ENCODE results near the gene EPS8L2. TPM values are rescaled to one million over a fixed set of nuclear protein-coding genes. Genes with fewer than 3 reads are reported as not detected.
A peak's percentile ranks its signal among the peaks of the same experiment; 100 is the strongest.

Gene EPS8L2
- total RNA-seq, 4 donors from 2014 or later, result 107 to 193 (median 140) TPM

DNA sequence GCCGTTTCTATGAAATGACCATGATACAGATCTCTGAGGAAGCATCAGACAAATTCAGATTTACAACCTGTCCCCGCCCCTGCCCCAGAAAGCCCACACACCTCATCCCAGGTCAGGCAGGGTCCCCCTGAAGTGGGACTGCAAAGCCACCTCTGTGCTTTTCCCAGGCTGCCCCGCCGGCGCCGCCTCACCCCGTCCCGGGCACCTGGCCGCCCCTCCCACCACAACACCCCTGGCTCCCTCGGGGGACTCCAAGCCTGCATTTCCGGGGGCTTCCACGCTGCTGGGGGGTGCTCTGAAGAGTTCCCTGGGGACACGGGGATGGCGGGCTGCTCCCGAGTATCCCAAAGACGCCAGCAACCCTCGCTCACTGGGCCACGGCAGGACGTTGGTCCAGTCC is 45.8 kb upstream of the EPS8L2 start:
- Histone ChIP-seq H3K9me3 (no peaks in the 10 kb centered on the region), H3K36me3 (peaks cover 34% of the 10 kb centered on the region), H3K27me3 (no peaks in the 10 kb centered on the region), H3K27ac (no peak overlapping the region), H3K4me3 (no peak overlapping the region), H3K4me1 (peaks cover 15% of the 10 kb centered on the region)
- 80% methylated on average over 7 of the region's 19 CpGs for WGBS
- TF ChIP-seq CTCF (IDR thresholded peaks at IDR 0.05) (no peak), EP300 (IDR thresholded peaks at IDR 0.05) (no peak), POLR2AphosphoS5 (IDR thresholded peaks at IDR 0.05) (no peak), POLR2A (IDR thresholded peaks at IDR 0.05) (no peak)
- DNase-seq (ENCODE audit: low spot score in 2 of 2), result no peak

DNA sequence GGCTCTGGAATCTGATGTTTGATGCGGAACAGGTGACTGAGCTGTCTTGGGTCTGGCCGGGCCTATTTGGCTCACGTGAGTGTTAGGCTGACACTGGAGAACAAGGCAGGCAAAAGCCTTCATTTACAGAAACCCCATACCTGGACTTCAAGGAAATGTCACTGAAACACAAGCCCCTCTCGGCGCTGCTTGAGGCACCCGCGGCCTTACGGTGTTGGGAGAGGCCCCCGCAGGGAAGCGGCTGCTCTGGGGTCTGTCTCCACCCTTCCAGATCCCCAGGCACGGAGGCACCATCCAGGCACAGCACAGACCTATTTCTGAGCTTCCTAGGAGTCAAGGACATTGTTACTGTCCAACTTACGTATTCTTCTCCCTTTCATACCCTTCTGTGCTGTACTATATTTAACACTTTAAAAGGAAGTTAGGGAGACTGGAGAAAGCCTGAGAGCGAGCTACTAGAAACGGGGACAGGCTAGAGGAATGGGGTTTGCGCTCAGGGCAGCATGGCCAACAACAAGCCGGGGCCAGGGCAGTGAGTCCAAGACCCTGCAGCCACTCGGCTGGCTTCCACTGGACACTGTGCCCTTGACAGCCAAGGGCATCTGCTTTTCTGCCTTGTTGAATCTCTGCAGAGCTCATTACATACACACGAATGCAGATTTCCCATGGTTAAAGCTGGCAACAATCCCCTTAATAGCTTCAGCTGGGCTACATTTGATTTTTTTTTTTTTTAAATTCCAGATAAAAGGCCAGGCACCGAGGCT is 45.2 kb upstream of the EPS8L2 start:
- Histone ChIP-seq H3K27me3 (no peaks in the 10 kb centered on the region), H3K4me3 (no peak overlapping the region), H3K36me3 (peaks cover 28% of the 10 kb centered on the region), H3K4me1 (peaks cover 20% of the 10 kb centered on the region), H3K9me3 (no peaks in the 10 kb centered on the region), H3K27ac (no peak overlapping the region)
- no peak for DNase-seq (ENCODE audit: low spot score in 2 of 2)
- 90% methylated on average over 16 of the region's 19 CpGs for WGBS
- no peak for TF ChIP-seq POLR2AphosphoS5 (IDR thresholded peaks at IDR 0.05)
- no peak for TF ChIP-seq CTCF (IDR thresholded peaks at IDR 0.05)
- no peak for TF ChIP-seq POLR2A (IDR thresholded peaks at IDR 0.05)
- TF ChIP-seq EP300 (IDR thresholded peaks at IDR 0.05), result no peak

GRCh38 chr11:662689-663274 is 43.2 kb upstream of the EPS8L2 start:
- 56% methylated on average over 12 of the region's 15 CpGs for WGBS
- no peak overlapping the region for H3K27ac ChIP-seq

DNA sequence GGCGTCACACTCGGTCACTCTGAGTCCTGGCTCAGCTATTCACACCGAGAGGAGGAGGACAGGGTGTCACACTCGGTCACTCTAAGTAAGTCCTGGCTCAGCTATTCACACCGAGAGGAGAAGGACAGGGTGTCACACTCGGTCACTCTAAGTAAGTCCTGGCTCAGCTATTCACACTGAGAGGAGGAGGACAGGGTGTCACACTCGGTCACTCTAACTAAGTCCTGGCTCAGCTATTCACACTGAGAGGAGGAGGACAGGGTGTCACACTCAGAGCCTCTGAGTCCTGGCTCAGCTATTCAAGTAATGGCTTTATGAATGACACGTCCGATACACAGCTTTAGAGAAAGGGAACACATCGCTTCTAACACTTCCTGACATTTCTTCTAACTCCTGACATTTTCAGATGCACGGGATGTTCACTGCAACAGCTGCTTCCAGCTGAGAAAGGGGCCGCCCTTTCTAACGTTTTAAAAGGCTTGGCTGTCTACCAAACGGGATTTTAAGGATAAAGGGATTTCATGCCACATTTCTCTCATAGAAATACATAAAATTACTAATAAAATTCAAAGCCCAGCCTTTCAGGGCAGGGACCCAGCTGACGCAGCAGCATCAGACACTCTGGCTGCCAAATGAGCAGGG is 40.8 kb upstream of the EPS8L2 start:
- no peak for DNase-seq (ENCODE audit: low spot score in 2 of 2)
- Histone ChIP-seq H3K9me3 (no peaks in the 10 kb centered on the region), H3K4me3 (no peak overlapping the region), H3K36me3 (peaks cover 20% of the 10 kb centered on the region), H3K27me3 (no peaks in the 10 kb centered on the region), H3K4me1 (peaks cover 11% of the 10 kb centered on the region), H3K27ac (peak overlapping the region; percentile 45)
- 56% methylated on average over 8 of the region's 15 CpGs for WGBS
- TF ChIP-seq POLR2AphosphoS5 (IDR thresholded peaks at IDR 0.05), result no peak
- no peak for TF ChIP-seq CTCF (IDR thresholded peaks at IDR 0.05)
- no peak for TF ChIP-seq POLR2A (IDR thresholded peaks at IDR 0.05)
- no peak for TF ChIP-seq EP300 (IDR thresholded peaks at IDR 0.05)

More at GRCh38 chr11:662689-663274, 43.2 kb upstream of the EPS8L2 start:
- H3K4me3 ChIP-seq, result no peak overlapping the region
- no peak for TF ChIP-seq EP300 (IDR thresholded peaks at IDR 0.05)
- peak; percentile 44 to 66 for TF ChIP-seq CTCF (IDR thresholded peaks at IDR 0.05)
- peaks cover 23% of the 10 kb centered on the region for H3K4me1 ChIP-seq
- no peaks in the 10 kb centered on the region for H3K27me3 ChIP-seq
- DNase-seq (ENCODE audit: low spot score in 2 of 2), result no peak
- peaks cover 28% of the 10 kb centered on the region for H3K36me3 ChIP-seq
- no peaks in the 10 kb centered on the region for H3K9me3 ChIP-seq

- Histone ChIP-seq H3K36me3 (peaks cover 14% of the 10 kb centered on the region), H3K4me3 (no peak overlapping the region), H3K27ac (peak overlapping the region; percentile 45), H3K4me1 (peaks cover 11% of the 10 kb centered on the region), H3K27me3 (no peaks in the 10 kb centered on the region), H3K9me3 (no peaks in the 10 kb centered on the region)
- no peak for TF ChIP-seq POLR2AphosphoS5 (IDR thresholded peaks at IDR 0.05)
- no peak for TF ChIP-seq EP300 (IDR thresholded peaks at IDR 0.05)
- TF ChIP-seq POLR2A (IDR thresholded peaks at IDR 0.05), result no peak
- TF ChIP-seq CTCF (IDR thresholded peaks at IDR 0.05), result no peak
- WGBS, result 42% methylated on average over 11 of the region's 11 CpGs
- no peak for DNase-seq (ENCODE audit: low spot score in 2 of 2)
Observed at GRCh38 chr11:665704-666281, 40.2 kb upstream of the EPS8L2 start.

Measured in suprapubic skin (tissue), 4 donors.